NK-92 (cell line): ENCODE data around the gene CRADD.
"Not testable (repeated sequence)": the region's sequence is repeated elsewhere in the genome, so short reads cannot be mapped to it uniquely, and the experiment has no call there.

Experiments
- DNase-seq: peaks from one replicate; lab custom pipeline; 2025; ENCODE audit not compliant: unreplicated experiment; lab: John Stamatoyannopoulos, UW

CRADD gene

GRCh38 chr12:93677195-93678064 lies at the start of gene CRADD:
TSS of gene CRADD (plus strand) at chr12:93677375.
- DNase-seq = peak; percentile 42

DNA sequence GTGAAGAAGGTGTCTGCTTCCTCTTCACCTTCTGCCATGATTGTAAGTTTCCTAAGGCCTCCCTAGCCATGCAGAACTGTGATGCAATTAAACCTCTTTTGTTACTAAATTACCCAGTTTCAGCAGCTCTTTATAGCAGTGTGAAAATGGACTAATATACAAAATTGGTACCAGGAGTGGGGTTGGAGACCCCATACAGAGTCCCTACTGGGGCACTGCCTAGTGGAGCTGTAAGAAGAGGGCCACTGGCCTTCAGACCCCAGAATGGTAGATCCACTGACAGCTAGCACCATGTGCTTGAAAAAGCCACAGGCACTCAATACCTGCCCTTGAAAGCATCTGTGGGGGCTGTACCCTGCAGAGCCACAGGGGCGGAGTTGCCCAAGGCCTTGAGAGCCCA lies 44.8 kb upstream of the CRADD start:
- DNase-seq = no peak

DNA sequence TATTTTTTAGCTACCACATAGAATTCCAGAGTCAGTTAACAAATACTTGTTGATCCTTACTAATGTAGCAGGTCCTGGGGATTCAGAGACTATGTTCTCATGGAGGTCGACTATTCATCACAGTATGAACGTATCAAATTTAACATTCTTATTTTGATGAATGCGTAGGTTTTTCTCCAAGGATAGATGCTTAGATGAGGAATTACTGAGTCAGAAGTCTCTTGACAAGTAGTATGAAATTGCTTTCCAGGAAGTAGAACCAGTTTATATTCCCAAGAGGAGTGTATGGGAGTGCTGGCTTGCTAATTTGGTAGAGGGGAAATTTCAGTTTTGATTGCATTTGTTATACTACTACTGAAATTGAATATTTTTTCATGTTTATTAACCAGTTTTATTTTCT lies 42.8 kb upstream of the CRADD start:
- no peak for DNase-seq

DNA sequence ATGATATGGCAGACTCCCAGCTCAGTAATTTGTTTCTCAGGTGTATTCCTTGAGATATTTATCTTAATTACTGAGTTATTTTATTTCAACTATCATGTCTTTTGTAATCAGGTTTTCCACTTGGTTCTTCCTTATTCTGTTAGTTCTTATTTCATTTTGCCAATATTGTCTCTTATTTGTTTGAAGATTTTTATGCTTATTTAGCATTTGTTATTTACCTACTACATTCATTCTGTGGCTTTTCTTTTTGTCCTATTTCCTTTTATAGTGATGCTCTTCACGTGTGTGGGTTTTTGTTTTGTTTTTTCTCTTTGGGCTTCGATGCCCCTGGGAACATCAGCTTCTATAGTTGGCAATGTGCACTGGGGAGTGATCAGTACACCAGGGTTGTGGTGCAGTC lies 40.5 kb upstream of the CRADD start:
- no peak for DNase-seq

- DNase-seq = no peak
Measured at GRCh38 chr12:93638095-93638494, 39.1 kb upstream of the CRADD start.

- DNase-seq = no peak
Measured at GRCh38 chr12:93638954-93639353, 38.2 kb upstream of the CRADD start.

GRCh38 chr12:93639406-93639805 lies 37.8 kb upstream of the CRADD start:
- DNase-seq = no peak

GRCh38 chr12:93641380-93641779 lies 35.8 kb upstream of the CRADD start:
- not testable (repeated sequence) for DNase-seq

DNA sequence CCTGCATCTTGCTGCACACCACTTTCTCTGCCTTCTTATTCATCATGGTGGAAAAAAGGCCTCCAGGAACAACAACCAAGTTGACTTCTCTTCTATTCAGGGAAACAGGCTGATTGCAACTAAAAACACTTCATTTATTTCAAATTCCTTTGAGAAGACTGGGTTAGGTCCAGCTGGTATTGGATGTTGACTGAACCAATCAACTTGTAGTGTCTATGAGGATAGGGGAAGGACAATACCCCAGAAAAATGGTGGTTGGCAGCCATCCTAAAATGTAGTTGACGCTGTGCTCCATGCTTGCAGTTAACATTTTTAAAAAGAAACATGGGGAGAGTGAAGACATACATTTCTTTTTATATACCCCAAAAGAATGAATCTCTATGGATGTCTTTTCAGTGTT lies 34.4 kb upstream of the CRADD start:
- no peak for DNase-seq

DNA sequence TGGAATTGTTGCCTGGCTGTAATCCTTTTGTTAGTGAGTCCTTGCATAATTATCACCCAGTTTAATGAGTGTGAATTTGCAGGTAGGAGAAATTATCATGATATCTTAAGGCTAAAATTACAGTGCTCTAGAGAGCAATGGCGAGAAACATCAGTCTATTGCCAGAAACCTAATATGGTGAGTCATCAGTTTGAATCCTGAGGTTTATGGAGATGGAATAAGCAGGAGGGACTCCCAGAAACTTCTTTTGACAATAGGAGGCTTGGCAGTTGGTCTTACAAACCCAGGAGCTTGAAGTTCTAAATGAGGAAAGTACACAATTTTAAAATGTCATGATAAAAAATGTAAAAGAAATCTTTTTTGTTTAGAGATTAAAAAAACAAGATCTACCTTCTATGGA lies 31.5 kb upstream of the CRADD start:
- DNase-seq = no peak

DNA sequence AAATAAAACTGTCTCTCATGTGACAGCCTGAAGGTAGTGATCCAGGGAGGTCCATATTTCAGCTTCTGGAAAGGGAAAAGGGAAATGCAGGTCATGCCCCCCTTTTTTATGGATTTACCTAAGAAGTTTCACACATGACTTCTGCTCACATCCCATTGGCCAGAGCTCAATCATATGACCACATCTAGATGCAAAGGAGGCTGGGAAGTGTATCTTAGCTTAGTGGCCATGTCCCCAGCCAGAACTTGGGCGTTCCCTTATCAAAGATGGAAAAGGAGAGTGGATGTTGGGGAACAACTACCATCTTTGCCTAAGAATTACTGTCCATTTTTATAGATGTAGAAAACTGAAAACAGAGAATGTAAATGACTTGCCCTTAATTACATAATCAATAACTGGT lies 26.5 kb upstream of the CRADD start:
- no peak for DNase-seq

DNA sequence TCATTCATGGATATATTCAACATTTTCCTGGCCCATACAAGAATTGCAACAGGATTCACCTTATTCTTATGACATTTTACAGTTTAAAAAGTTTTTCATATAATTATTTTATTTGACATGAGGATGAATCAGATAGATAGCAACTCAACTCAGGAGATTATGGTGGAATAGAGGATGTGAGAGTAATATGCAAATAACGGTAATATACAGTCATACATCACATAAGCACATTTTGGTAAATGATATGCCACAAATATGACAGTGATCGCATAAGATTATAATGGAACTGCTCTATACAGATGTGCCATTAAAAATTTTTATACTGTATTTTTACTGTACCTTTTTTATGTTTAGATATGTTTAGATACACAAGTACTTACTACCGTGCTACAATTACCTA lies 24.1 kb upstream of the CRADD start:
- no peak for DNase-seq

DNA sequence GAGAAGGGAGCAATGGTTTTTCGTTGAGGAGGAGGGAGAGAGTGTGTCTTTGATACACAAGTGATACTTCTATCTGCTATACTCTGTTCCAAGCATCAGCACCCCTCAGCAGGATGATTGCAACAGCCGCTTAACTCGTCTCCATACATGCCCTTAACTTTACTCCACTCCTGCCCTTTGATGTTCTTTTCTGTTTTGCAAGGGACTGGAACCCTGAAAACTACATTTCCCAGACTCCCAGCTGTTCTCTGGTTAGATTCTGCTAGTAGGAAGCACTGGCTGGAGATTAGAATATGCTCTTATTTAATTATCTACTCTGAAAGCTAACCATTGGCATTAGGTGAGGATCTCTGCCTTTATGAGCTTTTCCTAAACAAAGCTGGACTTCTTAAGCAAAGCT lies 23.5 kb upstream of the CRADD start:
- no peak for DNase-seq

GRCh38 chr12:93654421-93654820 lies 22.8 kb upstream of the CRADD start:
- no peak for DNase-seq

DNA sequence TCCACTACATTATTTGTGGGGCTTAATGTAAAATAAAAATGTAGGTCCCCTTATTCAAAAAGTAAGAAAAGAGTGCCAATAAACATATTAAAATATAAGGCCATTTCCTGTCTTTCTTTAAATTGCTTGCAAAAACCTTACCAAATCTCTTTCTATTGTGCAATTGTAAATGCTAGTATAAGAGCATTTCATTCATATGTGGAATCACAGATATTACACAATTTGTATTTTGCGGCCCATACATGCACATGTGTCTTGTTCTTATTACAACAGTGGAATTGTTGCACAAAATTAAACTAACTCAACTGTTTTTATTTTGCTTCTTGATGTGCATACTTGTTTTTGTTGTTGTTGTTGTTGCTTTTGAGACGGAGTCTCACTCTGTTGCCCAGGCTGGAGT lies 20.1 kb upstream of the CRADD start:
- DNase-seq = no peak

- DNase-seq = no peak
Measured at GRCh38 chr12:93661021-93661420, 16.2 kb upstream of the CRADD start.

DNA sequence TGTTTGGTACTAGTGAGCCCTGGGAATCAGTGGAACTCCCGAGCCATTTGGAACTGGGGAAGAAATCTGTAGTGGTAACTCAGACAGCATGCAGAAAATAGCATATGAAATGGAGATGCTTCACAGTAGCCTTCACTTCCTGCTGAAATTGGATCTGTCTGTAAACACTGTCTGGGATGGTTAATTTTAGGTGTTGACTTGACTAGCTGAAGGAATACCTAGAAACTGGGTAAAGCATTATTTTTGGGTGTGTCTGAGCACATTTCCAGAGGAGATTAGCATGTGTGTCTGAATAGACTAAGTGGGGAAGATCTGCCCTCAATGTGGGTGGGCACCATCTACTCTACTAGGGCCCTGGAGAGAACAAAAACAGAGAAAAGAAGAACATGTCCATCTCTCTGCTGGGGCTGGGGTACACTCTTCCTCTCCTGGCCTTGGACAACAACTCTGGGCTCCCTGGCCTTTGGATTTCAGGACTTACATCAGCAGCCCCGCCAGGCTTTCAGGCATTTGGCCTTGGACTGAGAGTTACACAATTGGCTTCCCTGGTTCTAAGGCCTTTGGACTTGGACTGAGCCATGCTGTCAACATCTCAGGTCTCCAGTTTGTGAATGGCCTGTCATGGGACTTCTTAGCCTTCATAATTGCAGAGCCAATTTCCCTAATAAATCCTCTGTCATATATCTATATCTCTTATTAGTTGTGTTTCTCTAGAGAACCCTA lies 14.0 kb upstream of the CRADD start:
- no peak for DNase-seq

DNA sequence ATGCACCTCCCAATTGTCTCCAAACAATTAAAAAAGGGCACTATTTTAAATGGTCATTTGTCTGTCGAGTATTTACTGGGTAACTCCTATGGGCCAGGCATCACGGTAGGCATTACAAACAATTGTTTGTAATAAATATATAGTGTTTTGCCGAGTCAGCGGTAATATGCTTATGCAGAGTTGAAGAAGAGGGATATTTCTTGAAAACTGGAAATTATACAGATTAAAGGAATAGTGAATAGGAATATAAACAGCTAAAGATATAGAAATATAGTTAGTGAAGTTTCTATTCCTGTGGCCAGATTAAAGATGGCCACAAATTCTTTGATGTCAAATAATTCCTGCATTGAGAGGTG lies 13.5 kb upstream of the CRADD start:
- no peak for DNase-seq

GRCh38 chr12:93664573-93665138 lies 12.5 kb upstream of the CRADD start:
- DNase-seq = no peak

DNA sequence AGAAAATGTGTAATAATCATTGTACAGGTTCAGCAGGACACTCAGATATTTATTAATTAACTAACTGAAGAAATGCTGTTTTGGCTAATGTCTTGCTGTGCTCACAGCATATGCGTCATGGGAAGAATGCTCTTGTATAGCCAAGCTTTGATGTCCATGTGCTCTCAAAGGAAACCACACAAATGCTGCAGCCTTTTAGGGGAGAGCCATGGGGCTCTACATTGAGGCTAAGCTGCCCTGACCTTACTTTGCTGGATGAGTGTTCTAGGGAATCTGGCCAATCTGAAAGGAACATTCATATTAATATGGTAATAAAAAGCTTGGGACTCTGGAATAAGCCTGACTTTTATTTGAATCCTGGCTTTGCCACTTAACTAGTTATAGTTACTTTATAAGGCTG lies 9.5 kb upstream of the CRADD start:
- no peak for DNase-seq

DNA sequence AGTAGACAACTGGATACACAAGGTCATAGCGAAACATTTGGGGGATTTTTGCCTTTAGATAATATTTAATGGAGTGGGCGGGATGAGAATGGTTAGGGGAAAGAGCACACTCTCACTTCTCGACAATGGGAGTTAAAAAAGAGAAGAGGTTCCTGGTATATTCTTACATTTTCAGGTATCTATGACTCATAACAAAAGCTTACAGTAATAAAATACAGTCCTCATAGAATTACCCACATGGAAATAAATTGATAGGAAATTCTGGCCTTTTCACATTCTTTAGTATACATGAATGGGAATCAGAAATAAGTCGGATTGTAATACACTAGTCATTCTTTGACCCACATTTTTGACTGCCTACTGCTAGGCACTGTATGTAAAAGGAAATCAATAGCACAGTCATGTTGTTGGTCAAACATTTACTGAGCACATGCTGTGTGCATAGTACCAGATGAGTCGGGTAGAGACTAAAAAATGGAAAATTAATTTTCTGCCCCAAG lies 8.2 kb upstream of the CRADD start:
- no peak for DNase-seq

- no peak for DNase-seq
Measured at GRCh38 chr12:93669452-93669851, 7.7 kb upstream of the CRADD start.
